A673 (cell line): ENCODE results near the gene PIP4K2A. TPM values are rescaled to one million over a fixed set of nuclear protein-coding genes. Genes with fewer than 3 reads are reported as not detected.

Experiments used
- BruUV-seq: library from RNA; stranded (reverse); fragments of 400-500 nt; replicated peaks from 2 replicates; lab custom pipeline; 2021; lab: Mats Ljungman, UMichigan
- CTCF ChIA-PET: fragments of 300-600 bp; sonication (Branson Sonifier 250); formaldehyde crosslinking; loops from one replicate; lab custom pipeline; 2022; ENCODE audit warnings: antibody characterized with exemption; lab: Charles Lee
- POLR2A ChIA-PET: fragments of 300-600 bp; sonication (Branson Sonifier 250); formaldehyde crosslinking; loops from one replicate; lab custom pipeline; 2022; ENCODE audit warnings: antibody characterized with exemption; ENCODE audit not compliant: low non-redundant PET; lab: Charles Lee
- DNase-seq: peaks from one replicate; pipeline ENCODE4 v3.0.0-alpha.2; 2015; ENCODE audit warnings: low spot score
- H3K27ac ChIP-seq: fragments of 200-600 bp; sonication (generic); 2 replicates; pipeline ENCODE4 v1.5.1; 2016; ENCODE audit warnings: mixed run types, low read depth, mild to moderate bottlenecking, mixed read lengths, antibody characterized with exemption, low read length; ENCODE audit not compliant: poor library complexity, severe bottlenecking
- H3K27me3 ChIP-seq: fragments of 200-600 bp; sonication (generic); replicated peaks from 2 replicates; pipeline ENCODE4 v1.6.1; 2017; ENCODE audit warnings: mixed run types, low read depth, mild to moderate bottlenecking, mixed read lengths, antibody characterized with exemption, low read length; ENCODE audit not compliant: insufficient read depth, poor library complexity
- H3K36me3 ChIP-seq: fragments of 200-600 bp; sonication (generic); 2 replicates; pipeline ENCODE4 v1.6.1; 2016; ENCODE audit warnings: mixed run types, mild to moderate bottlenecking, mixed read lengths, antibody characterized with exemption, low read length; ENCODE audit not compliant: insufficient read depth, poor library complexity, severe bottlenecking
- H3K4me1 ChIP-seq: fragments of 200-600 bp; sonication (generic); 2 replicates; pipeline ENCODE4 v1.6.1; 2017; ENCODE audit warnings: mixed run types, mild to moderate bottlenecking, mixed read lengths, antibody characterized with exemption, low read length; ENCODE audit not compliant: insufficient read depth, poor library complexity, severe bottlenecking
- H3K4me3 ChIP-seq: fragments of 200-600 bp; sonication (generic); 2 replicates; pipeline ENCODE4 v1.5.1; 2016; ENCODE audit warnings: low read depth, mixed run types, mild to moderate bottlenecking, mixed read lengths, low read length; ENCODE audit not compliant: poor library complexity, severe bottlenecking
- H3K9me3 ChIP-seq: fragments of 200-600 bp; sonication (generic); 2 replicates; pipeline ENCODE4 v1.6.1; 2016; ENCODE audit warnings: mixed run types, low read depth, mild to moderate bottlenecking, mixed read lengths, antibody characterized with exemption, low read length; ENCODE audit not compliant: poor library complexity, severe bottlenecking
- CTCF ChIP-seq: fragments of 300-800, 200-600 bp; sonication (generic); conservative IDR thresholded peaks from 2 replicates; pipeline ENCODE4 v1.5.1; 2017; ENCODE audit warnings: low read depth, mild to moderate bottlenecking, antibody characterized with exemption, low read length, moderate library complexity, mixed read lengths
- EZH2 ChIP-seq: fragments of 200-600 bp; sonication (generic); IDR thresholded peaks from 2 replicates; pipeline ENCODE4 v1.6.1; 2017; ENCODE audit warnings: borderline replicate concordance, low read depth, mild to moderate bottlenecking, mixed read lengths, antibody characterized with exemption, low read length; ENCODE audit not compliant: poor library complexity, severe bottlenecking
- intact Hi-C: fragments of 100-400 bp; cut with micrococcal nuclease; formaldehyde crosslinking; loops from one replicate; pipeline ENCODE4 v1.10.0; 2022; ENCODE audit not compliant: unreplicated experiment
- total RNA-seq: library from RNA; stranded (reverse); gene quantifications from 2 replicates; pipeline ENCODE4 v1.2.3, GENCODE V29; 2021

PIP4K2A gene
- total RNA-seq, 1 experiment from 2014 or later: 19.8 TPM

- TF ChIP-seq CTCF (no peak), EZH2 (no peak)
- H3K27ac ChIP-seq: no peak overlapping the region
- no TSS peak for BruUV-seq
- CTCF ChIA-PET: no interaction called here
- intact Hi-C loops: no loop called here
- no peak for DNase-seq
- H3K4me3 ChIP-seq: no peak overlapping the region
- peaks cover 2% of the 10 kb centered on the region for H3K4me1 ChIP-seq
- H3K36me3 ChIP-seq: no peaks in the 10 kb centered on the region
- H3K27me3 ChIP-seq: peaks cover 2% of the 10 kb centered on the region
- POLR2A ChIA-PET: interaction anchor here (0.6 kb wide), 1 partner anchor 13 kb away, joined by 3 read pairs; no protein-coding TSS in a partner anchor
- H3K9me3 ChIP-seq: no peaks in the 10 kb centered on the region
Observed at GRCh38 chr10:22717728-22718127, 3.4 kb upstream of the PIP4K2A start.

DNA sequence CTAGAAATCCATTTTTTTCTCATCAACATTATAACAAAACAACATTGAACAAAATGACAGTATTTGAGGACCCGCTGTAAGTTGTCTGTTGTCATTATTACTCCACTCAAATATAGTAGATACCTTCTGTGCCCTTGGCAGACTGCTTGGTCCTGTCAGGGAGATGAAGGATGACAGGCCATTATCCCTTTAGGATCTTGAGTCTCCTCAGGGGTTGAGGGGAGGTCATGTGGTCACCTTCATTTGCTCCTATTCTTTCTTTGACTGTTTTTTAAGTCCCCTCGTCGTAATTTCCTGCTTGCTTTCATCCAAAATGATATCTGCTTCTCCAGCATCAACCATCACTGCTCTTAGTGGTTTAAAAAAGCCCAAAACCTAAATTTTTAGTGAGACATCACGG, 2.6 kb upstream of the PIP4K2A start:
- BruUV-seq: no TSS peak
- ChIA-PET POLR2A (no interaction called here), CTCF (no interaction called here)
- Histone ChIP-seq H3K36me3 (no peaks in the 10 kb centered on the region), H3K9me3 (no peaks in the 10 kb centered on the region), H3K4me3 (no peak overlapping the region), H3K4me1 (peaks cover 8% of the 10 kb centered on the region), H3K27me3 (no peaks in the 10 kb centered on the region), H3K27ac (no peak overlapping the region)
- DNase-seq: no peak
- intact Hi-C loops: no loop called here
- TF ChIP-seq EZH2: no peak
- no peak for TF ChIP-seq CTCF

- TF ChIP-seq EZH2: no peak
- no peak for TF ChIP-seq CTCF
- intact Hi-C loops: no loop called here
- no peak overlapping the region for H3K4me3 ChIP-seq
- peaks cover 10% of the 10 kb centered on the region for H3K4me1 ChIP-seq
- no peaks in the 10 kb centered on the region for H3K9me3 ChIP-seq
- no peak for DNase-seq
- ChIA-PET POLR2A (interaction anchor here (0.7 kb wide), 1 partner anchor 1381 kb away, joined by 3 read pairs; no protein-coding TSS in a partner anchor), CTCF (no interaction called here)
- no peak overlapping the region for H3K27ac ChIP-seq
- no TSS peak for BruUV-seq
- no peaks in the 10 kb centered on the region for H3K27me3 ChIP-seq
- no peaks in the 10 kb centered on the region for H3K36me3 ChIP-seq
Observed at GRCh38 chr10:22715290-22715625, 880 bp upstream of the PIP4K2A start.
